Retina (tissue), 1 donor: ENCODE data around the gene GRIA3.
"Not testable (repeated sequence)": the region's sequence is repeated elsewhere in the genome, so short reads cannot be mapped to it uniquely, and the experiment has no call there.

Experiments used
- DNase-seq: peaks from one replicate; pipeline ENCODE4 v3.0.0-alpha.2; 2016

The GRIA3 gene

GRCh38 chrX:123475068-123475724, 291.1 kb downstream of the GRIA3 start:
- DNase-seq: no peak

GRCh38 chrX:123476611-123477219, 292.6 kb downstream of the GRIA3 start:
- no peak for DNase-seq

GRCh38 chrX:123477673-123478072, 293.6 kb downstream of the GRIA3 start:
- no peak for DNase-seq

GRCh38 chrX:123481913-123482851, 298.1 kb downstream of the GRIA3 start:
- peak; percentile 17 for DNase-seq

GRCh38 chrX:123486297-123486696, 302.2 kb downstream of the GRIA3 start:
- no peak for DNase-seq

- DNase-seq: no peak
Measured at GRCh38 chrX:123487236-123487635, 303.2 kb downstream of the GRIA3 start.

GRCh38 chrX:123487669-123488068, 303.6 kb downstream of the GRIA3 start:
- no peak for DNase-seq

GRCh38 chrX:123489011-123489410, 304.9 kb downstream of the GRIA3 start:
- DNase-seq: no peak

GRCh38 chrX:123493857-123494256, 309.8 kb downstream of the GRIA3 start:
- no peak for DNase-seq

- DNase-seq: no peak
Measured at GRCh38 chrX:123499787-123500186, 315.7 kb downstream of the GRIA3 start.

- no peak for DNase-seq
Measured at GRCh38 chrX:123504047-123504446, 320.0 kb downstream of the GRIA3 start.

GRCh38 chrX:123504630-123505270, 320.7 kb downstream of the GRIA3 start:
- no peak for DNase-seq

GRCh38 chrX:123513585-123514278, 329.7 kb downstream of the GRIA3 start:
- no peak for DNase-seq

GRCh38 chrX:123514279-123514640, 330.2 kb downstream of the GRIA3 start:
- DNase-seq: not testable (repeated sequence)

GRCh38 chrX:123518791-123519190, 334.7 kb downstream of the GRIA3 start:
- DNase-seq: no peak

GRCh38 chrX:123525123-123525725, 341.1 kb downstream of the GRIA3 start:
- DNase-seq: no peak

GRCh38 chrX:123530726-123531125, 346.6 kb downstream of the GRIA3 start:
- not testable (repeated sequence) for DNase-seq
